GM19240 (cell line): ENCODE results near the gene ZNF138.
"Not testable (repeated sequence)": the region's sequence is repeated elsewhere in the genome, so short reads cannot be mapped to it uniquely, and the experiment has no call there.

Source experiments
- DNase-seq: peaks from one replicate; pipeline ENCODE4 v3.0.0; 2011; ENCODE audit warnings: low spot score; ENCODE audit not compliant: insufficient read length

ZNF138 gene

GRCh38 chr7:64838051-64838450 lies 43.8 kb downstream of the ZNF138 start:
- not testable (repeated sequence) for DNase-seq

GRCh38 chr7:64838691-64839090 lies 44.5 kb downstream of the ZNF138 start:
- no peak for DNase-seq

- DNase-seq: no peak
Measured at GRCh38 chr7:64839910-64840309, 45.7 kb downstream of the ZNF138 start.

- no peak for DNase-seq
Measured at GRCh38 chr7:64849250-64849923, 55.2 kb downstream of the ZNF138 start.

- no peak for DNase-seq
Measured at GRCh38 chr7:64849924-64850499, 55.8 kb downstream of the ZNF138 start.

GRCh38 chr7:64853679-64854078 lies 59.5 kb downstream of the ZNF138 start:
- no peak for DNase-seq

- DNase-seq: no peak
Measured at GRCh38 chr7:64854969-64855368, 60.7 kb downstream of the ZNF138 start.

- DNase-seq: no peak
Measured at GRCh38 chr7:64863021-64863420, 68.8 kb downstream of the ZNF138 start.

GRCh38 chr7:64863530-64863929 lies 69.3 kb downstream of the ZNF138 start:
- not testable (repeated sequence) for DNase-seq

- DNase-seq: no peak
Measured at GRCh38 chr7:64863969-64864368, 69.7 kb downstream of the ZNF138 start.

GRCh38 chr7:64867863-64868440 lies 73.7 kb downstream of the ZNF138 start:
- no peak for DNase-seq

- DNase-seq: no peak
Measured at GRCh38 chr7:64868499-64868898, 74.3 kb downstream of the ZNF138 start.

- no peak for DNase-seq
Measured at GRCh38 chr7:64869121-64869725, 75.0 kb downstream of the ZNF138 start.

GRCh38 chr7:64869912-64870562 lies 75.8 kb downstream of the ZNF138 start:
- DNase-seq: no peak

GRCh38 chr7:64870656-64871055 lies 76.4 kb downstream of the ZNF138 start:
- no peak for DNase-seq

- no peak for DNase-seq
Measured at GRCh38 chr7:64871761-64872160, 77.5 kb downstream of the ZNF138 start.

GRCh38 chr7:64872351-64873154 lies 78.3 kb downstream of the ZNF138 start:
- DNase-seq: no peak

- no peak for DNase-seq
Measured at GRCh38 chr7:64873155-64873500, 78.9 kb downstream of the ZNF138 start.

- DNase-seq: no peak
Measured at GRCh38 chr7:64873517-64873916, 79.3 kb downstream of the ZNF138 start.

- no peak for DNase-seq
Measured at GRCh38 chr7:64874114-64874513, 79.9 kb downstream of the ZNF138 start.

GRCh38 chr7:64874562-64875250 lies 80.5 kb downstream of the ZNF138 start:
- DNase-seq: no peak
